Measurements from ENCODE around the gene NDUFV1.
"Not testable (repeated sequence)": the region's sequence is repeated elsewhere in the genome, so short reads cannot be mapped to it uniquely, and the experiment has no call there.

Gene NDUFV1

DNA sequence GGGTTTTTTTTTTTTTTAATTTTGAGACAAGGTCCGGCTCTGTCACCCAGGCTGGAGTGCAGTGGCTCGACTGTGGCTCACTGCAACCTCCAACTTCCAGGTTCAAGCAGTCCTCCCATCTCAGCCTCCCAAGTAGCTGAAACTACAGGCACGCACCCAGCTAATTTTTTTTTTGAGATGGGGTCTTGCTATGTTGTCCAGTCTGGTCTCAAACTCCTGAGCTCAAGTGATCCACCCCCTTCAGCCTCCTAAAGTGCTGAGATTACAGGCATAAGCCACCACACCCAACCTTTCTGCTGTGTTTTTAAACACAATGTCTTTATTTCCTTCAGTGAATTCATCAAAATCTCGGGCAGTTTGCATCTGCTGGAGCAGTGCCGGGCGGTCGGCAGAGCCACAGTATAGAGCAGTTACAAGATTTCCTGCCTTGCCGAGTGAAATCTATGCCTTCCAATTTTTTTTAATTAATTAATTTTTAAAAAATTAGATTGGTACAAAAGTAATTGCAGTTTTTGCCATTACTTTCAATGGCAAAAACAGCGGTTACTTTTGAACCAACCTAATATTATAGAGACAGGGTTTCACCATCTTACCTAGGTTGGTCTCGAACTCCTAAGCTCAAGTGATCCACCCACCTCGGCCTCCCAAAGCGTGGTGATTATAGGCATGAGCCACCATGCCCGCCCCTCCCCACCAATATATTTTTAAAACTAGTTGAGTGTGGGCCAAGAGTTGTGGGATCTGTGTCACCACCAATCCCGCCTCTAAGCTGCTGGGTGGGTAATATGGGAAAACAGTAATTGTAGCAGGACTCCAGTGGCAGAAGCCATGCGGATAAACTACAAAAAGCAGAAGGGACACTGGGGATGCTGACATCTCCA lies 46.5 kb downstream of the NDUFV1 start:
- in situ Hi-C loops (cut with MboI; ENCODE audit: low sequenced_read_pairs) = no loop called here

DNA sequence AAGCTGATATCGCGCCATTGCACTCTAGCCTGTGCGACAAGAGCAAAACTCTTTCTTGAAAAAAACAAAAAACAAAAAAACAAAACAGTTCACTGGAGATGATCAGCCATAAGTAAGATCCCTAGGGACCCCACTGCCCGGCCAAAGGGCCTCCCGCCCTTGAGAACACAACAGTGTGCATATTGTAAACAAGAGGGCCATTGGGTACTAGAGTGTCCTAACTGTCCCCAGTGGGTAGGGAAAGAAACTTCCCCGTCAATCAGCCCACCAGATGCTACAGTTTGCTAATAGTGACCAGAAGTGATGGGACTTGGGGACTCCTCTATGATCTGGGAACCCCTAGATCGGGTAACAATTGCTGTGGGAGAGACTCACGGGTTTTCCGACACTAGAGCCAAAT lies 47.5 kb downstream of the NDUFV1 start:
- in situ Hi-C loops (cut with MboI; ENCODE audit: low sequenced_read_pairs) = no loop called here

DNA sequence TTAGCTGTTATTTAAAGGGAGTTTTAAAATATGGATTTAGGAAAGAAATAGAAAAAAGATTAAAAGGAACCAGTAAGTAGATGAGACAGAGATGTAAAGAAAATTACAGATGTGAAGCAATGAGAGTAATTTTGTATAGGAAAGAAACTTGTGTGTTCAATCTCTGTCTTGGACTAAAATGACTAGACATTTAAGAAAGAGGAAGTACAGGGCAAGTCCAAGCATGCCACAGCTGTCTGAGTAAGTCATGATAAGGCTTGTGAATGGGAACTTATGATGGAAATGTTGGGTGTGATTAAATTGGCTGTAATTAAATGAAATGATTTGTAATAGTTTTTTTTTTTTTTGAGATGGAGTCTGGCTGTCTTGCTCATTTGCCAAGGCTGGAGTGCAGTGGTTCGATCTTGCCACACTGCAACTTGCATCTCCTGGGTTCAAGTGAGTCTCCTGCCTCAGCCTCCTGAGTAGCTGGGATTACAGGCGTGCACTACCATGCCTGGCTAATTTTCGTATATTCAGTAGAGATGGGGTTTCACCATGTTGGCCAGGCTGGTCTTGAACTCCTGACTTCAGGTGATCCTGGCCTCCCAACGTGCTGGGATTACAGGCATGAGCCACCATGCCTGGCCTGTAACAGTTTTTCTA lies 49.7 kb downstream of the NDUFV1 start:
- in situ Hi-C loops (cut with MboI; ENCODE audit: low sequenced_read_pairs) = no loop called here

DNA sequence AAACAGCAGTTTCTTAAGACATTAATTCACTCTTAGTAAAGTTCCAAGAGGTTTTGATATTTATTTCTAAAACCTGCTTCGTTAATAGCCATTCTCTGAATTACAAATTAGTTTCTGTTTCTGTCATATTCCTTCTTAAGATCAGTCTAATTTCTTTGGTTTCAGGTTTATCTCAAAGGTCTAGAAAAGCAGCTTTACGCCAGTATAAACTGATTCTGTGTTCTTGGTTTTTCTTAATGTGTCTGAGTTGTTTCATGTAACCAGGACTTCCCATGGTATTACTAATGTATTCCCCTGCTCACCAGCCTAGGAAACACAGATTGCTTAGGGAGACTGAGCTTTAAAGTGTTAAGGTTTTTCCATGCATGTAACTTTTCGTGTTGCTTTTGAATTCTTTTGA lies 50.6 kb downstream of the NDUFV1 start:
- in situ Hi-C loops (cut with MboI; ENCODE audit: low sequenced_read_pairs) = no loop called here

DNA sequence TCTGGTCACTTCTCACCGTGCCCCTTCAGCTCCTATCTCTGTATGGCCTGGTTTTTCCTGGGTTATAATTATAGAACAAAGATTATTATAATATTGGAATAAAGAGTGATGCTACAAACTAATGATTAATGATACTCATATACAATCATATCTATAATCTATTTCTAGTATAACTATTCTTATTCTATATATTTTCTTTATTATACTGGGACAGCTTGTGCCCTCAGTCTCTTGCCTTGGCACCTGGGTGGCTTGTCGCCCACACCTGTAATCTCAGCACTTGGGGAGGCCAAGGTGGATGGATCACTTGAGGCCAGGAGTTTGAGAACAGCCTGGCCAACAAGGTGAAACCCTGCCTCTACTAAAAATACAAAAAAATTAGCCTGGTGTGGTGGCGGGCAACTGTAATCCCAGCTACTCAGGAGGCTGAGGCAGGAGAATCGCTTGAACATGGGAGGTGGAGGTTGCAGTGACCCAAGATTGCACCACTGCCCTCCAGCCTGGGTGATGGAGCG lies 53.0 kb downstream of the NDUFV1 start:
- in situ Hi-C loops (cut with MboI; ENCODE audit: low sequenced_read_pairs) = not testable (repeated sequence)

DNA sequence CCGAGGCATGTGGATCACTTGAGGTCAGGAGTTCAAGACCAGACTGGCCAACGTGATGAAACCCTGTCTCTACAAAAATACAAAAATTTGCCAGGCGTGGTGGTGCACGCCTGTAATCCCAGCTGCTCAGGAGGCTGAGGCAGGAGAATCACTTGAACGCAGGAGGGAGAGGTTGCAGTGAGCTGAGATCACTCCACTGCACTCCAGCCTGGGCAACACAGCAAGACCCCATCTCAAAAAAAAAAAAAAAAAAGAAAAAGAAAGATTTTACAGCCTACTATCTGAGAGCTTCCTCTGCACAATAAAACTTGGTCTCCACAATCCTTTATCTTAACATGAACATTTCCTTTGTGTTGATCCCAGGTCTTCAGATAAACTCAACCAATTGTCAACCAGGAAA lies 54.0 kb downstream of the NDUFV1 start:
- in situ Hi-C loops (cut with MboI; ENCODE audit: low sequenced_read_pairs) = not testable (repeated sequence)

Data from HL-60/S4 treated with retinoic acid at 250 ng/mL for 4 days and 3 days (cell line).